HepG2 (cell line): ENCODE data around the gene NIT2. TPM values are rescaled to one million over a fixed set of nuclear protein-coding genes. Genes with fewer than 3 reads are reported as not detected.

Experiments
- AGO1 ChIP-seq: fragments of 200-400 bp; formaldehyde crosslinking; IDR thresholded peaks from 2 replicates; pipeline ENCODE4 v1.6.1; 2017; ENCODE audit warnings: mild to moderate bottlenecking, low read depth, low read length, moderate library complexity; ENCODE audit not compliant: poor library complexity, severe bottlenecking
- ARNT ChIP-seq: fragments of 450-650 bp; IDR thresholded peaks from 2 replicates; pipeline ENCODE4 v1.6.1; 2017
- ATF4 ChIP-seq, 2 experiments: fragments of 450-650 bp in 1 of 2; sonication (generic) in 1 of 2; formaldehyde crosslinking; IDR thresholded peaks; 2 replicates each; pipeline versions ENCODE4 v1.5.0 to v1.8.0; 2020 to 2022; ENCODE audit warnings: mild to moderate bottlenecking in 1 of 2, missing genetic modification reagents in 1 of 2
- E2F2 ChIP-seq: sonication (generic); formaldehyde crosslinking; IDR thresholded peaks from 2 replicates; pipeline ENCODE4 v1.4.0; 2020; ENCODE audit warnings: missing genetic modification reagents, borderline replicate concordance
- FOXP1 ChIP-seq, 2 experiments: fragments of 450-650 bp in 1 of 2; IDR thresholded peaks; 2 replicates each; pipeline ENCODE4 v1.6.1; 2017 to 2018; ENCODE audit warnings: antibody characterized with exemption in 1 of 2
- HBP1 ChIP-seq: IDR thresholded peaks from 2 replicates; pipeline ENCODE4 v1.6.1; 2016; ENCODE audit warnings: low read depth, control low read depth
- HNRNPH1 ChIP-seq: fragments of 200-400 bp; formaldehyde crosslinking; optimal IDR thresholded peaks from 2 replicates; pipeline ENCODE3; 2017; ENCODE audit warnings: mild to moderate bottlenecking, low read depth, low read length
- JUND ChIP-seq: sonication (generic); formaldehyde crosslinking; IDR thresholded peaks from 2 replicates; pipeline ENCODE4 v1.8.0; 2022; ENCODE audit warnings: mild to moderate bottlenecking, missing genetic modification reagents
- MAF1 ChIP-seq: sonication (generic); formaldehyde crosslinking; IDR thresholded peaks from 2 replicates; pipeline ENCODE4 v1.5.0; 2020; ENCODE audit warnings: missing genetic modification reagents, borderline replicate concordance
- MATR3 ChIP-seq: sonication (generic); formaldehyde crosslinking; IDR thresholded peaks from 2 replicates; pipeline ENCODE4 v1.4.0; 2020; ENCODE audit warnings: missing genetic modification reagents
- NFYB ChIP-seq: sonication (generic); formaldehyde crosslinking; IDR thresholded peaks from 2 replicates; pipeline ENCODE4 v1.4.0; 2020; ENCODE audit warnings: missing genetic modification reagents
- REL ChIP-seq: sonication (generic); formaldehyde crosslinking; conservative IDR thresholded peaks from 2 replicates; pipeline ENCODE4 v1.8.0; 2022; ENCODE audit warnings: mild to moderate bottlenecking, missing genetic modification reagents, moderate library complexity
- SKI ChIP-seq: fragments of 450-650 bp; IDR thresholded peaks from one replicate; pipeline ENCODE4 v1.6.1; 2018; ENCODE audit warnings: mild to moderate bottlenecking; ENCODE audit not compliant: partially characterized antibody
- SP1 ChIP-seq, 2 experiments: fragments of 450-650 bp in 1 of 2; sonication (generic) in 1 of 2; formaldehyde crosslinking in 1 of 2; IDR thresholded peaks; 2 replicates each; pipeline versions ENCODE4 v1.4.0 to v1.6.1; 2016 to 2020; ENCODE audit warnings: missing genetic modification reagents in 1 of 2
- TAF15 ChIP-seq: fragments of 200-400 bp; formaldehyde crosslinking; IDR thresholded peaks from one replicate; pipeline ENCODE4 v1.6.1; 2018; ENCODE audit warnings: mild to moderate bottlenecking, low read depth, low read length; ENCODE audit not compliant: poor library complexity, severe bottlenecking
- TIGD3 ChIP-seq: sonication (generic); formaldehyde crosslinking; IDR thresholded peaks from 2 replicates; pipeline ENCODE4 v1.5.1; 2020; ENCODE audit warnings: mild to moderate bottlenecking, missing genetic modification reagents, borderline replicate concordance
- ZBTB34 ChIP-seq: sonication (generic); formaldehyde crosslinking; IDR thresholded peaks from 2 replicates; pipeline ENCODE4 v1.8.0; 2022; ENCODE audit warnings: mild to moderate bottlenecking, missing genetic modification reagents
- ZNF143 ChIP-seq: sonication (generic); formaldehyde crosslinking; IDR thresholded peaks from 2 replicates; pipeline ENCODE4 v1.4.0; 2020; ENCODE audit warnings: missing genetic modification reagents
- ZNF367 ChIP-seq: sonication (generic); formaldehyde crosslinking; IDR thresholded peaks from 2 replicates; pipeline ENCODE4 v1.4.0; 2020; ENCODE audit warnings: missing genetic modification reagents, borderline replicate concordance
- ZNF547 ChIP-seq: sonication (generic); formaldehyde crosslinking; IDR thresholded peaks from 2 replicates; pipeline ENCODE4 v1.5.1; 2020; ENCODE audit warnings: mild to moderate bottlenecking, missing genetic modification reagents
- ZNF552 ChIP-seq: sonication (generic); formaldehyde crosslinking; IDR thresholded peaks from 2 replicates; pipeline ENCODE4 v1.9.0; 2022; ENCODE audit warnings: missing genetic modification reagents, mild to moderate bottlenecking, borderline replicate concordance
- ZNF780A ChIP-seq: sonication (generic); formaldehyde crosslinking; IDR thresholded peaks from 2 replicates; pipeline ENCODE4 v1.8.0; 2022; ENCODE audit warnings: mild to moderate bottlenecking, missing genetic modification reagents, moderate library complexity
- polyA plus RNA-seq, 8 experiments: library from polyadenylated mRNA; depleted of rRNA in 3 of 8; stranded (reverse) in 7 of 8; unstranded in 1 of 8; fragments of >200 nt; fragmentation: Illumina TruSeq in 4 of 8; extraction: Trizol in 4 of 8; gene quantifications; 2 replicates each; pipeline versions ENCODE4 v1.2.1 to v1.2.3, GENCODE V29; 2011 to 2016; ENCODE audit warnings: low read depth in 4 of 8, missing spikeins in 1 of 8, mixed read lengths in 1 of 8; ENCODE audit not compliant: insufficient read depth in 1 of 8
- total RNA-seq, 5 experiments: library from RNA; depleted of rRNA; stranded (reverse); fragments of >200 nt; fragmentation: Illumina TruSeq; extraction: Trizol; gene quantifications; 2 replicates each; pipeline ENCODE4 v1.2.3, GENCODE V29; 2016; ENCODE audit warnings: low read depth in 1 of 5

The NIT2 gene
- total and polyA plus RNA-seq, 2 of the 13 experiments (the other 11 are each of a cell fraction or from before 2014, with no cell fraction given) = 43.4 to 49.1 TPM

GRCh38 chr3:100400780-100401673 lies 66.5 kb downstream of the NIT2 start, which contains the start of the genes LNP1 and TOMM70 (continued):
- no peak for TF ChIP-seq ZBTB34 (CRISPR knock-in tag)
- TF ChIP-seq MATR3 (CRISPR knock-in tag) = no peak
- TF ChIP-seq ZNF367 (CRISPR knock-in tag) = peak; percentile 24; the same call in 1 of the 2 replicates
- TF ChIP-seq SKI = no peak
- TF ChIP-seq ZNF143 (CRISPR knock-in tag) = peak; percentile 93
- 0 out of 2 replicates have a peak, but pooled peaks have one; percentile 35 for TF ChIP-seq ZNF552
- peak in 1 of 2 experiments; percentile 48; a peak in 1 of 4 replicates for TF ChIP-seq ATF4 (CRISPR knock-in tag; IDR thresholded peaks at IDR 0.05)
- no peak; the same call in 1 of the 2 replicates for TF ChIP-seq E2F2 (CRISPR knock-in tag)
- peak; percentile 36; the same call in 1 of the 2 replicates for TF ChIP-seq MAF1 (CRISPR knock-in tag)
- TF ChIP-seq SP1 (IDR thresholded peaks at IDR 0.05) = no peak
- TF ChIP-seq SP1 (CRISPR knock-in tag; IDR thresholded peaks at IDR 0.05) = peak; percentile 86
- TF ChIP-seq TAF15 = no peak
- TF ChIP-seq HNRNPH1 = no peak
- TF ChIP-seq NFYB (CRISPR knock-in tag) = peak; percentile 74
- TF ChIP-seq ARNT = no peak
- peak; percentile 48; the same call in 1 of the 2 replicates for TF ChIP-seq JUND (CRISPR knock-in tag)
- TF ChIP-seq ZNF780A = peak; percentile 84
- TF ChIP-seq REL = no peak; the same call in 1 of the 2 replicates
- peak; percentile 29; the same call in 1 of the 2 replicates for TF ChIP-seq TIGD3 (CRISPR knock-in tag)
- no peak for TF ChIP-seq FOXP1 (IDR thresholded peaks at IDR 0.05)
- no peak for TF ChIP-seq FOXP1 (CRISPR knock-in tag; IDR thresholded peaks at IDR 0.05)
- TF ChIP-seq HBP1 (CRISPR knock-in tag) = peak; percentile 79; the same call in 1 of the 2 replicates
- TF ChIP-seq AGO1 = no peak
- TF ChIP-seq ZNF547 (CRISPR knock-in tag) = peak; percentile 91
